Sigmoid colon (tissue), 7 donors: ENCODE results near the gene SORT1. TPM values are rescaled to one million over a fixed set of nuclear protein-coding genes. Genes with fewer than 3 reads are reported as not detected.
A peak's percentile ranks its signal among the peaks of the same experiment; 100 is the strongest.

ENCODE experiments used
- DNase-seq: peaks from one replicate; pipeline ENCODE4 v3.0.0-alpha.2; 2019
- H3K27ac ChIP-seq, 4 donors: fragments of 200-600 bp; sonication (generic); one replicate each; pipeline ENCODE4 v1.5.1; 2016 to 2019; ENCODE audit warnings: mild to moderate bottlenecking in 1 of 4
- H3K27me3 ChIP-seq, 3 donors: fragments of 200-600 bp; sonication (generic); one replicate each; pipeline ENCODE4 v1.5.1; 2019; ENCODE audit warnings: mild to moderate bottlenecking in 1 of 3
- H3K36me3 ChIP-seq, 4 donors: fragments of 200-600 bp; sonication (generic); one replicate each; pipeline ENCODE4 v1.5.1; 2016 to 2019
- H3K4me1 ChIP-seq, 4 donors: fragments of 200-600 bp; sonication (generic); one replicate each; pipeline ENCODE4 v1.5.1; 2017 to 2019
- H3K4me3 ChIP-seq, 4 donors: fragments of 200-600 bp; sonication (generic); one replicate each; pipeline ENCODE4 v1.5.1; 2017 to 2019; ENCODE audit warnings: mild to moderate bottlenecking in 2 of 4, moderate library complexity in 1 of 4
- H3K9me3 ChIP-seq, 4 donors: fragments of 200-600 bp in 3 of 4; sonication (generic) in 3 of 4; one replicate each; pipeline versions ENCODE4 v1.5.1 to v1.6.1; 2013 to 2019
- EP300 ChIP-seq, 4 donors: sonication (generic); formaldehyde crosslinking; IDR thresholded peaks; one replicate each; pipeline ENCODE4 v1.6.1; 2017; ENCODE audit warnings: antibody characterized with exemption in 4 of 4
- POLR2A ChIP-seq, 2 donors: fragments of 450-650 bp; IDR thresholded peaks; one replicate each; pipeline ENCODE4 v1.6.1; 2016; ENCODE audit warnings: antibody characterized with exemption in 2 of 2, mild to moderate bottlenecking in 2 of 2, moderate library complexity in 2 of 2
- POLR2AphosphoS5 ChIP-seq, 4 donors: sonication (generic); formaldehyde crosslinking; IDR thresholded peaks; one replicate each; pipeline ENCODE4 v1.6.1; 2017; ENCODE audit warnings: antibody characterized with exemption in 4 of 4
- whole genome bisulfite sequencing, 2 donors: extraction: QIAGEN DNeasy Blood & Tissue Kit; methylation state at CpG; one replicate each; pipeline ENCODE4 v1.1.7; 2013; 5-methylcytosine and 5-hydroxymethylcytosine counted together
- intact Hi-C: fragments of 100-400 bp; cut with DNase I; formaldehyde crosslinking; loops from one replicate; pipeline ENCODE4 v1.15.1; 2023
- polyA plus RNA-seq, 3 donors: library from polyadenylated mRNA; stranded (reverse); fragments of 200-250 nt; gene quantifications; one replicate each; pipeline ENCODE4 v1.2.3, GENCODE V29; 2013
- total RNA-seq, 4 donors: library from RNA; depleted of rRNA; stranded (reverse); fragments of >200 nt; gene quantifications; one replicate each; pipeline ENCODE4 v1.1.0, GENCODE V29; 2016
- TF ChIP-seq, protein P1 (sequence below), 4 experiments: fragments of 450-650 bp in 3 of 4; fragments of 200-600 bp in 1 of 4; IDR thresholded peaks; one replicate each; pipeline ENCODE4 v1.5.1; 2016 to 2019; ENCODE audit warnings: antibody characterized with exemption in 4 of 4, mild to moderate bottlenecking in 3 of 4, moderate library complexity in 2 of 4
- donor health status: healthy with polysubstance abuse.
- donor health status: Bipolar disorder and iron deficiency.
- donor health status: healthy.

SORT1 gene
- total and polyA plus RNA-seq, 7 donors: 7.2 to 55.1 (median 37.0) TPM

- WGBS, 2 donors: 74 to 77% methylated on average over 12 of the region's 12 CpGs
- TF ChIP-seq POLR2AphosphoS5 (IDR thresholded peaks at IDR 0.05) (no peak), EP300 (IDR thresholded peaks at IDR 0.05) (no peak), POLR2A (IDR thresholded peaks at IDR 0.05) (no peak)
- TF ChIP-seq, protein P1, sequence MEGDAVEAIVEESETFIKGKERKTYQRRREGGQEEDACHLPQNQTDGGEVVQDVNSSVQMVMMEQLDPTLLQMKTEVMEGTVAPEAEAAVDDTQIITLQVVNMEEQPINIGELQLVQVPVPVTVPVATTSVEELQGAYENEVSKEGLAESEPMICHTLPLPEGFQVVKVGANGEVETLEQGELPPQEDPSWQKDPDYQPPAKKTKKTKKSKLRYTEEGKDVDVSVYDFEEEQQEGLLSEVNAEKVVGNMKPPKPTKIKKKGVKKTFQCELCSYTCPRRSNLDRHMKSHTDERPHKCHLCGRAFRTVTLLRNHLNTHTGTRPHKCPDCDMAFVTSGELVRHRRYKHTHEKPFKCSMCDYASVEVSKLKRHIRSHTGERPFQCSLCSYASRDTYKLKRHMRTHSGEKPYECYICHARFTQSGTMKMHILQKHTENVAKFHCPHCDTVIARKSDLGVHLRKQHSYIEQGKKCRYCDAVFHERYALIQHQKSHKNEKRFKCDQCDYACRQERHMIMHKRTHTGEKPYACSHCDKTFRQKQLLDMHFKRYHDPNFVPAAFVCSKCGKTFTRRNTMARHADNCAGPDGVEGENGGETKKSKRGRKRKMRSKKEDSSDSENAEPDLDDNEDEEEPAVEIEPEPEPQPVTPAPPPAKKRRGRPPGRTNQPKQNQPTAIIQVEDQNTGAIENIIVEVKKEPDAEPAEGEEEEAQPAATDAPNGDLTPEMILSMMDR (IDR thresholded peaks at IDR 0.05): no peak
- Histone ChIP-seq H3K9me3 (no peaks in the 10 kb centered on the region), H3K27me3 (no peaks in the 10 kb centered on the region), H3K36me3 (peaks cover 0 to 38% (median 4%) of the 10 kb centered on the region in 4 donors), H3K27ac (peak overlapping the region in 1 of 4 donors; percentile 20), H3K4me1 (peaks cover 0 to 9% (median 2%) of the 10 kb centered on the region in 4 donors), H3K4me3 (no peak overlapping the region)
- no peak for DNase-seq
- intact Hi-C loops: loop anchor here (1.0 kb wide), 1 partner anchor 136 kb away; no protein-coding TSS in a partner anchor
Measured at GRCh38 chr1:109263234-109263596, 134.5 kb downstream of the SORT1 start.

- WGBS, 2 donors: 91 to 92% methylated on average over 22 of the region's 22 CpGs
- Histone ChIP-seq H3K4me3 (no peak overlapping the region), H3K36me3 (peaks cover 0 to 31% (median 4%) of the 10 kb centered on the region in 4 donors), H3K4me1 (peaks cover 0 to 9% (median 2%) of the 10 kb centered on the region in 4 donors), H3K9me3 (no peaks in the 10 kb centered on the region), H3K27me3 (no peaks in the 10 kb centered on the region), H3K27ac (no peak overlapping the region)
- DNase-seq: no peak
- intact Hi-C loops: loop anchor here (1.0 kb wide), 1 partner anchor 137 kb away; no protein-coding TSS in a partner anchor
- TF ChIP-seq POLR2A (IDR thresholded peaks at IDR 0.05): no peak
Measured at GRCh38 chr1:109262231-109263055, 135.3 kb downstream of the SORT1 start.

- 91 to 92% methylated on average over 6 of the region's 6 CpGs for WGBS, 2 donors
- intact Hi-C loops: no loop called here
- Histone ChIP-seq H3K4me3 (no peak overlapping the region), H3K4me1 (peaks cover 0 to 9% (median 2%) of the 10 kb centered on the region in 4 donors), H3K27me3 (no peaks in the 10 kb centered on the region), H3K36me3 (peaks cover 0 to 31% (median 4%) of the 10 kb centered on the region in 4 donors), H3K9me3 (no peaks in the 10 kb centered on the region), H3K27ac (no peak overlapping the region)
- DNase-seq: no peak
- TF ChIP-seq EP300 (IDR thresholded peaks at IDR 0.05) (no peak), POLR2A (IDR thresholded peaks at IDR 0.05) (no peak), POLR2AphosphoS5 (IDR thresholded peaks at IDR 0.05) (no peak)
- TF ChIP-seq, protein P1 (IDR thresholded peaks at IDR 0.05): no peak
Measured at GRCh38 chr1:109261578-109261977, 136.1 kb downstream of the SORT1 start.

GRCh38 chr1:109261006-109261405 is 136.7 kb downstream of the SORT1 start:
- intact Hi-C loops: no loop called here
- DNase-seq: no peak
- Histone ChIP-seq H3K27me3 (no peaks in the 10 kb centered on the region), H3K36me3 (peaks cover 0 to 29% (median 4%) of the 10 kb centered on the region in 4 donors), H3K27ac (no peak overlapping the region), H3K4me1 (peaks cover 0 to 9% (median 2%) of the 10 kb centered on the region in 4 donors), H3K9me3 (no peaks in the 10 kb centered on the region), H3K4me3 (no peak overlapping the region)
- no peak for TF ChIP-seq EP300 (IDR thresholded peaks at IDR 0.05)
- TF ChIP-seq POLR2A (IDR thresholded peaks at IDR 0.05): no peak
- TF ChIP-seq POLR2AphosphoS5 (IDR thresholded peaks at IDR 0.05): no peak
- 91 to 94% methylated on average over 16 of the region's 16 CpGs for WGBS, 2 donors

DNA sequence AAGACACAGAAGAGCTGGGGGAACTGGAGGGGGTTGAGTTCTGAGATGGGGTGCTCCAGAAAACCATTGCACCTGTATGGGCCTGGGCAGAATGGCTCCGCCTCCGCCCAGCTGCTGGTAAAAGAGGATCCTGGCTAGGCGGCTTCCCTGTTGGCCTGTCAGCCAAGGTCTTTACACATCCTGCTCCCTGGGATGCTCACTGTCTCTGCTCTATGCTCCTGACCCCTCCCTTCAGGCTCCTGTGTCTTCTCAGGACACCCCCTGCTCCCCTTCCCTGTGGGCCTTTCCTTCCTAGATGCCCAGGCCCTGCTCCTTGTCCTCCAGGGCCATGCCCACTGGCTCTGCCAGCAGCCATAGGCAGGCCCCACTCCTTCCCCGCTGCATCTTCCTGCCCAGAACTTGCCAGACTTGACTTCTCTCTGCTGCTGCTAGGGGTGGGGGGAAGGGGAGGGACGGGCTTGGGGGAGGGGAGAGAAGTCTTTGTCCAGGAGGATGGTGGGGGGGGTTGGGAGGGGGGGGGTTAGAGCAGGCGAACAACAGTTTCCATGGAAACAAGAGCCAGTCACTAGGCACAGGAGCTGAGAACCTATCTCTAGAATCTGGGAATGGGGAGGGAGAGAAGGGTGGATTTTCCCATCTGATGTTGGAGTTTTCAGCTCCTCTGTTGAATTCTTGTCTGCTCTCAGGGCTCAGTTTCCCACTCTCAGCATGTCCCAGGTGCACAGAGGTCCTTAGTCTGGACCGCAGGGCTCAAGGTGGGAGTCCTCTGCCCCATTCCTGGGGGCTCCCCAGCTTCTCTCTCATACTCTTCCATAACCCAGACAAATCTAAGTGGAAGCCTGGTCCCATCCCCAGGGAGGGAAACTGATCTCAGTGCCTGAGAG is 137.8 kb downstream of the SORT1 start:
- no peak overlapping the region for H3K4me3 ChIP-seq
- no peak for DNase-seq
- WGBS, 2 donors: 77 to 83% methylated on average over 7 of the region's 7 CpGs
- no peaks in the 10 kb centered on the region for H3K9me3 ChIP-seq
- H3K27ac ChIP-seq: no peak overlapping the region
- intact Hi-C loops: no loop called here
- H3K27me3 ChIP-seq: no peaks in the 10 kb centered on the region
- H3K4me1 ChIP-seq: peaks cover 0 to 16% (median 11%) of the 10 kb centered on the region in 4 donors
- H3K36me3 ChIP-seq: peaks cover 0 to 20% (median 4%) of the 10 kb centered on the region in 4 donors
- no peak for TF ChIP-seq EP300 (IDR thresholded peaks at IDR 0.05)
- no peak for TF ChIP-seq POLR2A (IDR thresholded peaks at IDR 0.05)
- no peak for TF ChIP-seq POLR2AphosphoS5 (IDR thresholded peaks at IDR 0.05)
- TF ChIP-seq, protein P1 (IDR thresholded peaks at IDR 0.05): no peak

Other genes starting within 250 kb of the SORT1 start
- 100 to 1,000 TPM; 106 to 160 (median 148) TPM for gene SARS1, start 184.0 kb downstream of the SORT1 start, total RNA-seq
- gene SARS1, start 184.0 kb downstream of the SORT1 start, polyA plus RNA-seq: 100 to 1,000 TPM; 100 to 135 (median 108) TPM
- 10 to 100 TPM in 1 of 4 donors, 1 to 10 TPM in 3; 3.6 to 10.8 (median 5.3) TPM for gene CELSR2, start 148.4 kb downstream of the SORT1 start, total RNA-seq
- 1 to 10 TPM in 1 of 3 donors, under 1 TPM in 2; under 0.01 to 3.3 (median under 0.01) TPM for gene CELSR2, start 148.4 kb downstream of the SORT1 start, polyA plus RNA-seq
- gene PSRC1, start 114.8 kb downstream of the SORT1 start, total RNA-seq: 10 to 100 TPM in 1 of 4 donors, 1 to 10 TPM in 3; 2.3 to 13.6 (median 7.4) TPM
- 10 to 100 TPM in 1 of 3 donors, 1 to 10 TPM in 2; 3.0 to 12.2 (median 3.6) TPM for gene PSRC1, start 114.8 kb downstream of the SORT1 start, polyA plus RNA-seq
- gene MYBPHL, start 90.9 kb downstream of the SORT1 start, total RNA-seq: not detected
- not detected for gene MYBPHL, start 90.9 kb downstream of the SORT1 start, polyA plus RNA-seq
- gene PSMA5, start 28.5 kb upstream of the SORT1 start, total RNA-seq: 10 to 100 TPM; 18.8 to 57.6 (median 25.8) TPM
- gene PSMA5, start 28.5 kb upstream of the SORT1 start, polyA plus RNA-seq: 100 to 1,000 TPM in 1 of 3 donors, 10 to 100 TPM in 2; 89.5 to 113 (median 94.9) TPM
- 1 to 10 TPM; 2.1 to 6.9 (median 3.2) TPM for gene SYPL2, start 68.6 kb upstream of the SORT1 start, total RNA-seq
- under 1 TPM in 2 of 3 donors, not detected in 1; under 0.01 to 0.58 TPM for gene SYPL2, start 68.6 kb upstream of the SORT1 start, polyA plus RNA-seq
- gene ATXN7L2, start 86.0 kb upstream of the SORT1 start, total RNA-seq: 10 to 100 TPM in 1 of 4 donors, 1 to 10 TPM in 3; 2.0 to 12.2 (median 3.1) TPM
- 1 to 10 TPM; 1.8 to 5.7 (median 2.1) TPM for gene ATXN7L2, start 86.0 kb upstream of the SORT1 start, polyA plus RNA-seq
- gene CYB561D1, start 96.2 kb upstream of the SORT1 start, total RNA-seq: 1 to 10 TPM; 4.2 to 7.6 (median 5.4) TPM
- gene CYB561D1, start 96.2 kb upstream of the SORT1 start, polyA plus RNA-seq: 10 to 100 TPM in 1 of 3 donors, 1 to 10 TPM in 2; 1.8 to 12.5 (median 3.9) TPM
- gene AMIGO1, start 111.8 kb upstream of the SORT1 start, total RNA-seq: 10 to 100 TPM in 1 of 4 donors, 1 to 10 TPM in 3; 6.4 to 12.1 (median 8.8) TPM
- 1 to 10 TPM in 1 of 3 donors, under 1 TPM in 2; 0.60 to 2.8 (median 0.69) TPM for gene AMIGO1, start 111.8 kb upstream of the SORT1 start, polyA plus RNA-seq
- gene GPR61, start 142.0 kb upstream of the SORT1 start, total RNA-seq: 1 to 10 TPM in 1 of 4 donors, under 1 TPM in 1, not detected in 2; 0.36 to 2.2 TPM
- under 1 TPM in 1 of 3 donors, not detected in 2; 0.07 TPM for gene GPR61, start 142.0 kb upstream of the SORT1 start, polyA plus RNA-seq
- gene GNAI3, start 150.7 kb upstream of the SORT1 start, total RNA-seq: 1 to 10 TPM; 5.7 to 6.4 (median 6.1) TPM
- gene GNAI3, start 150.7 kb upstream of the SORT1 start, polyA plus RNA-seq: 1 to 10 TPM; 4.2 to 5.5 (median 5.2) TPM
- not detected for gene GNAT2, start 221.7 kb upstream of the SORT1 start, total RNA-seq
- gene GNAT2, start 221.7 kb upstream of the SORT1 start, polyA plus RNA-seq: under 1 TPM in 1 of 3 donors, not detected in 2; 0.10 TPM
- 10 to 100 TPM; 19.9 to 47.5 (median 29.4) TPM for gene AMPD2, start 221.9 kb upstream of the SORT1 start, total RNA-seq
- 10 to 100 TPM in 1 of 3 donors, 1 to 10 TPM in 2; 6.5 to 31.3 (median 6.6) TPM for gene AMPD2, start 221.9 kb upstream of the SORT1 start, polyA plus RNA-seq